T-cell (primary cell): ENCODE results near the gene CHFR. TPM values are rescaled to one million over a fixed set of nuclear protein-coding genes. Genes with fewer than 3 reads are reported as not detected.
"Not testable (repeated sequence)": the region's sequence is repeated elsewhere in the genome, so short reads cannot be mapped to it uniquely, and the experiment has no call there.

Source experiments
- ATAC-seq, 4 experiments: fragments of 200-7000 bp in 3 of 4; fragments of 150-1000 bp in 1 of 4; cut with Tn5 transposase; replicated peaks in 1 of 4; 1 replicate in 3 of 4; 2 replicates in 1 of 4; pipeline ENCODE4 v1.10.0; 2021; ENCODE audit warnings: moderate library complexity in 3 of 4, mild to moderate bottlenecking in 2 of 4, moderate number of reproducible peaks in 1 of 4
- CTCF ChIA-PET, 2 donors: fragments of 300-600 bp; sonication (Branson Sonifier 250); formaldehyde crosslinking; loops; one replicate each; lab custom pipeline; 2022; ENCODE audit warnings: antibody characterized with exemption in 2 of 2; lab: Charles Lee
- POLR2A ChIA-PET, 2 donors: fragments of 300-600 bp; sonication (Branson Sonifier 250); formaldehyde crosslinking; loops; one replicate each; lab custom pipeline; 2022; ENCODE audit warnings: antibody characterized with exemption in 2 of 2; lab: Charles Lee
- DNase-seq, 35 experiments: peaks; one replicate each; pipeline versions ENCODE4 v3.0.0 to v3.0.0-alpha.2; 2013 to 2023
- H3K27ac ChIP-seq: one replicate; pipeline ENCODE4 v1.5.1; 2013; ENCODE audit warnings: low read length
- H3K27me3 ChIP-seq, 2 experiments: replicated peaks in 1 of 2; 1 replicate in 1 of 2; 2 replicates in 1 of 2; pipeline versions ENCODE4 v1.6.1 to v1.7.0; 2013; ENCODE audit warnings: low read length in 1 of 2, mixed read lengths in 1 of 2; ENCODE audit not compliant: control insufficient read depth in 2 of 2, insufficient read depth in 2 of 2; ENCODE audit errors: extremely low read depth in 1 of 2
- H3K36me3 ChIP-seq, 2 donors: 1 replicate in 1 of 2; 2 replicates in 1 of 2; pipeline versions ENCODE4 v1.6.1 to v1.7.0; 2013; ENCODE audit warnings: low read length in 1 of 2; ENCODE audit not compliant: control insufficient read depth in 2 of 2, insufficient read depth in 1 of 2; ENCODE audit errors: extremely low read depth in 1 of 2
- H3K4me1 ChIP-seq, 2 experiments: 1 replicate in 1 of 2; 2 replicates in 1 of 2; pipeline versions ENCODE4 v1.6.1 to v1.7.0; 2013; ENCODE audit warnings: low read length in 2 of 2, mixed read lengths in 1 of 2; ENCODE audit not compliant: insufficient read depth in 2 of 2, control insufficient read depth in 1 of 2; ENCODE audit errors: extremely low read depth in 1 of 2
- H3K4me3 ChIP-seq, 2 donors: 1 replicate in 1 of 2; 2 replicates in 1 of 2; pipeline versions ENCODE4 v1.5.1 to v1.7.0; 2013; ENCODE audit warnings: mild to moderate bottlenecking in 2 of 2, low read length in 1 of 2, moderate library complexity in 1 of 2; ENCODE audit not compliant: control insufficient read depth in 1 of 2; ENCODE audit errors: extremely low read depth in 1 of 2
- H3K9me3 ChIP-seq: 2 replicates; pipeline ENCODE4 v1.7.0; 2013
- H3K27ac Mint-ChIP-seq, 2 donors: one replicate each; pipeline ENCODE4 v1.8.0; 2020 to 2021; ENCODE audit warnings: mild to moderate bottlenecking in 2 of 2, mixed read lengths in 2 of 2
- H3K27me3 Mint-ChIP-seq, 2 donors: one replicate each; pipeline ENCODE4 v1.8.0; 2021 to 2022; ENCODE audit warnings: mixed read lengths in 2 of 2
- H3K36me3 Mint-ChIP-seq: one replicate; pipeline ENCODE4 v1.8.0; 2021; ENCODE audit warnings: mixed read lengths
- H3K4me1 Mint-ChIP-seq, 3 donors: one replicate each; pipeline ENCODE4 v1.8.0; 2020 to 2022; ENCODE audit warnings: mixed read lengths in 3 of 3, mild to moderate bottlenecking in 1 of 3
- H3K4me3 Mint-ChIP-seq, 3 donors: one replicate each; pipeline ENCODE4 v1.8.0; 2020 to 2022; ENCODE audit warnings: mild to moderate bottlenecking in 3 of 3, mixed read lengths in 3 of 3, moderate library complexity in 3 of 3
- H3K9me3 Mint-ChIP-seq, 3 donors: one replicate each; pipeline ENCODE4 v1.8.0; 2020 to 2022; ENCODE audit warnings: mixed read lengths in 3 of 3
- WGBS: methylation state at CpG from one replicate; pipeline ENCODE4 v1.1.5; 2013; ENCODE audit warnings: missing lambda C conversion rate; ENCODE audit not compliant: insufficient coverage; 5-methylcytosine and 5-hydroxymethylcytosine counted together
- total RNA-seq, 35 experiments: library from RNA in 6 of 35; stranded (reverse) in 6 of 35; fragments of 120-200 nt in 1 of 35; gene quantifications; one replicate each; pipeline versions ENCODE4 v1.2.1 to v1.2.4 and lab custom pipeline; 2013 to 2026

Gene CHFR
- total RNA-seq, 5 donors from 2014 or later (not counting 1 experiment from before 2014, with no cell fraction given): 84.2 to 107 (median 86.0) TPM

DNA sequence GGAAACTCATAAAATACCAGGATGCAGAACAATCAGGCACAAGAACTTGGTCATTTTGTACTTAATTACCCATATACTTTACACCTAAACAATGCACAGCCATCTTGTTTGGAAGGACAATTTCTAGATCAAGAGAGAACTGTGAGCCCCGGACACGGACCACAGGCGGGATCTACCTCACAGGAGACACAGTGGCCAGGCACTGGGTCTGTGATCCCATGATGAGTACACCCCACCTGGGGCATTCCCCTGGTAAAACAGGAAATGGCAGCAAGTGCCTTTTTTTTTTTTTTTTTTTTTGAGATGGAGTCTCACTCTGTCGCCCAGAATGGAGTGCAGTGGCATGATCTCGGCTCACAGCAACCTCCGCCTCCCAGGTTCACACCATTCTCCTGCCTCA lies 74.0 kb downstream of the CHFR start:
- no peak overlapping the region for H3K4me3 Mint-ChIP-seq
- Histone ChIP-seq H3K27ac (no peak overlapping the region), H3K4me3 (no peak overlapping the region), H3K4me1 (peaks cover 0 to 16% of the 10 kb centered on the region in 2 experiments), H3K36me3 (peaks cover 37 to 54% of the 10 kb centered on the region in 2 donors), H3K9me3 (no peaks in the 10 kb centered on the region), H3K27me3 (no peaks in the 10 kb centered on the region)
- H3K9me3 Mint-ChIP-seq: no peaks in the 10 kb centered on the region
- ATAC-seq (no peak), DNase-seq (no peak)
- no peaks in the 10 kb centered on the region for H3K27me3 Mint-ChIP-seq
- ChIA-PET POLR2A (no interaction called here), CTCF (no interaction called here)
- peaks cover 37% of the 10 kb centered on the region for H3K36me3 Mint-ChIP-seq
- H3K4me1 Mint-ChIP-seq: peaks cover 5 to 23% (median 19%) of the 10 kb centered on the region in 3 donors
- H3K27ac Mint-ChIP-seq: no peak overlapping the region
- no CpG with 5 or more reads among the region's 6 CpGs for WGBS

DNA sequence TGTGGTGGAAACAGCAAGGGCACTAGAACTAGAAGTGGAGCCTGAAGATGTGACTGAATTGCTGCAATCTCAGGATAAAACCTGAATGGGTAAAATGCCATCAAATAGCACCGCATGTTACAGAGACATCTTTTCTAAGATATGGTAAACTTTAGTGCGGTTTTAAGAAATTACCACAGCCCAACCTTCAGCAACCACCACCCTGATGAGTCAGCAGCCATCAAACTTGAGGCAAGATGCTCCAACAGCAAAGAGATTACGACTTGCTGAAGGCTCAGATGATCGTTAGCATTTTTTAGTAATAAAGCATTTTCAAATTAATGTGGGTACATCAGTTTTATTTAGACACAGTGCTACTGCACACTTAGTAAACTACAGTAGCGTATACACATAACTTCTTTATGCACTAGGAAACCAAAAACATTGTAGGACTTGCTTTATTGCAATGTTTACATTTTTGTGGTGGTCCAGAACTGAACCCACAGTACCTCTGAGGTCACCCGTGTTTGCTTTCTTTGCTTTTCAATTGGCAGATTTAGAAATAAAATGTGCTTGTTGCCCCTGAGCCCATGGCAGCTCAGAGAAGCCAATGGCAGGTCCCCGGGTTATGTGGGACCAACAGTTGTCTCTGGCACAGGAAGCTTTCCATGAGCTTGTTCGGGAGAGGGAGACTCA lies 74.6 kb downstream of the CHFR start:
- Histone ChIP-seq H3K9me3 (no peaks in the 10 kb centered on the region), H3K4me1 (peaks cover 0 to 10% of the 10 kb centered on the region in 2 experiments), H3K4me3 (no peak overlapping the region), H3K36me3 (peaks cover 34 to 56% of the 10 kb centered on the region in 2 donors), H3K27ac (no peak overlapping the region), H3K27me3 (no peaks in the 10 kb centered on the region)
- Mint-ChIP-seq H3K27me3 (no peaks in the 10 kb centered on the region), H3K9me3 (no peaks in the 10 kb centered on the region), H3K27ac (peak overlapping the region; percentile 8 to 45), H3K36me3 (peaks cover 37% of the 10 kb centered on the region), H3K4me3 (no peak overlapping the region), H3K4me1 (peaks cover 5 to 19% (median 17%) of the 10 kb centered on the region in 3 donors)
- peak in 3 of 4 experiments; percentile 45 to 90 (median 56) for ATAC-seq
- ChIA-PET CTCF (no interaction called here), POLR2A (no interaction called here)
- 83% methylated on average over 2 of the region's 8 CpGs for WGBS
- DNase-seq: peak in 1 of 35 experiments; percentile 36

DNA sequence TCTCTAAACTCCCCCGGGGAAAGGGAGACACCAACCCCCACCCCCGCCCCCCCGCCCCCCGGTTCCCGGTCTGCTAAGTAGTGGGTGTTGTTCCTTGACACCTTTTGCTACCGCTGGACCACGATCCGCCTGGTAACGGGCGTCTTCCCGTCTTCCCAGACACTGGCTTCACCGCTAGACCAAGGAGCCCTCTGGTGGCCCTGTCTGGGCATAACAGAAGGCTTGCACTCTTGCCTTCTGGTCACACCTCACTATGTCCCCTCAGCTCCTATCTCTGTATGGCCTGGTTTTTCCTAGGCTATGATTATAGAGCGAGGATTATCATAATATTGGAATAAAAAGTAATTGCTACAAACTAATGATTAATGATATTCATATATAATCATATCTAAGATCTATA lies 78.0 kb downstream of the CHFR start:
- H3K9me3 ChIP-seq, POLR2A ChIA-PET, H3K4me3 Mint-ChIP-seq, H3K27me3 ChIP-seq, CTCF ChIA-PET, H3K9me3 Mint-ChIP-seq, ATAC-seq, H3K27ac Mint-ChIP-seq, H3K27ac ChIP-seq, H3K27me3 Mint-ChIP-seq, H3K4me3 ChIP-seq: not testable (repeated sequence)
- H3K36me3 ChIP-seq: peaks cover 28 to 61% of the 10 kb centered on the region in 2 donors
- H3K4me1 ChIP-seq: peaks cover 6 to 21% of the 10 kb centered on the region in 2 experiments
- Mint-ChIP-seq H3K4me1 (peaks cover 24 to 33% (median 31%) of the 10 kb centered on the region in 3 donors), H3K36me3 (peaks cover 47% of the 10 kb centered on the region)
- DNase-seq: peak in 8 of 35 experiments; percentile 2 to 18 (median 13)
- no CpG with 5 or more reads among the region's 13 CpGs for WGBS

DNA sequence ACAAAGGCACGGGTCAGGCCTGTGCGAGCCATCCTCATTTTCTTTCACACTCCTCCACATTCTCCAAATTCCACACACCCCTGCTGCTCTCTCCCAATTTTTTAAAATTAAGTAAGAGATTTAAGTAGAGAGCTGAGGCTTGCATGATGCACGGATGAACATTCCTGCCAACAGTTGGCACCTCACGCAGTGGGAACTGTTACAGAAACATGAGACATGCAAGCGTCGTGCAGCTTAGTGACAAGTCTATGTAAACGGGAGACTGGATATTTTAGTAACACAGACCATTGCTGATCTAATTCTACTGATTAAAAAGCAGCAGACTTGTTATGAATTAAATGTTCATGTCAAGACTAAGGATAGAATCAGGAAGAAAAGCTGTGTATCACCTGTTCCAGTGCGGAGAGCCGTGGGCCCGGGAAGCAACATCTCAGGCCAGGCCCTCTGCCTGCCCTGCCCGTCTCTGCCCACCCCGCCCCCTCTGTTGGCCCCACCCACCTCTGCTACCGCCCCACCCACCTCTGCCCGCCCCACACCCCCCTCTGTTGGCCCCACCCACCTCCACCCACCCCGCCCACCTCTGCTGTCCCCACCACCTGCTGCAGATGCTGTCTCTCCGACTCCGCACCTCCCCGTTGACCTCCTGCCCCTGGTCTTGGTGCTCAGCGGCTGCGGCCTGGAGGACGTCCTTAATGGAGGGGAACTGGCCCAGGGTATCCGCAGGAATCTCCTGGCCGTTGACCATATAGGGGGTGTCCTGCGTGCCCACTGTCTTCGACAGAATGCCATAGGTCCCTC lies 79.9 kb downstream of the CHFR start:
- DNase-seq (no peak), ATAC-seq (no peak)
- Histone ChIP-seq H3K4me1 (peaks cover 6 to 11% of the 10 kb centered on the region in 2 experiments), H3K9me3 (no peaks in the 10 kb centered on the region), H3K27ac (no peak overlapping the region), H3K27me3 (no peaks in the 10 kb centered on the region), H3K36me3 (peaks cover 28 to 63% of the 10 kb centered on the region in 2 donors), H3K4me3 (no peak overlapping the region)
- H3K4me3 Mint-ChIP-seq: peak overlapping the region in 1 of 3 donors; percentile 44
- ChIA-PET CTCF (interaction anchor here in 1 of 2 donors (0.6 to 1.0 kb wide), 2 partner anchors 35 to 99 kb away, joined by 3 to 4 read pairs; no protein-coding TSS in a partner anchor), POLR2A (no interaction called here)
- peaks cover 23% of the 10 kb centered on the region in 3 donors for H3K4me1 Mint-ChIP-seq
- H3K36me3 Mint-ChIP-seq: peaks cover 57% of the 10 kb centered on the region
- H3K9me3 Mint-ChIP-seq: no peaks in the 10 kb centered on the region
- no peaks in the 10 kb centered on the region for H3K27me3 Mint-ChIP-seq
- no peak overlapping the region for H3K27ac Mint-ChIP-seq
- 97% methylated on average over 11 of the region's 25 CpGs for WGBS

DNA sequence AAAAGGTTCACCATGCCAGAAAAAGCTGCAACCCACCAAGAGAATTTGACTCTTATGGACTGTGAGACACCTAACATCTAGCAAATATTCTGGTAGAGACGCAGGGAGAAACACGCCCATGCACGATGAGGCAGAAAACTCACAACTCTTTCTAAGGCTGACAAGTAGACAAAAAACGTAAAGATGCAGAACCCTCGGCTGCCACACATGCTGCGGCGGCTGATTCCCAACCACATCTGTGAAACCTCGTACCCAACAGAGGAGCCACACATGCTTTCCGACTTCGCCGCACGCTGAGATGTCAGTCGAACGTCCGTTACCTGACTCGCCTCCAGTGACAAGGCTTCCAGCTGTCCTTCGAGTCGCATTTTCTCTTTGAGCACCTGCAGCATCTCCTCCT lies 80.5 kb downstream of the CHFR start:
- DNase-seq (peak in 6 of 35 experiments; percentile 3 to 27 (median 8)), ATAC-seq (peak in 2 of 4 experiments; percentile 33 to 44)
- peaks cover 6 to 11% of the 10 kb centered on the region in 2 experiments for H3K4me1 ChIP-seq
- no peaks in the 10 kb centered on the region for H3K27me3 ChIP-seq
- Mint-ChIP-seq H3K36me3 (peaks cover 53% of the 10 kb centered on the region), H3K27ac (no peak overlapping the region), H3K4me3 (peak overlapping the region in 1 of 3 donors; percentile 44), H3K4me1 (peaks cover 19% of the 10 kb centered on the region in 3 donors), H3K27me3 (no peaks in the 10 kb centered on the region), H3K9me3 (no peaks in the 10 kb centered on the region)
- WGBS: 46% methylated on average over 17 of the region's 18 CpGs
- no peaks in the 10 kb centered on the region for H3K9me3 ChIP-seq
- H3K27ac ChIP-seq: no peak overlapping the region
- peaks cover 28 to 63% of the 10 kb centered on the region in 2 donors for H3K36me3 ChIP-seq
- CTCF ChIA-PET: no interaction called here
- no peak overlapping the region for H3K4me3 ChIP-seq
- POLR2A ChIA-PET: no interaction called here

GRCh38 chr12:132804426-132804861 lies 83.0 kb downstream of the CHFR start:
- peaks cover 36 to 80% of the 10 kb centered on the region in 2 donors for H3K36me3 ChIP-seq
- peaks cover 55% of the 10 kb centered on the region for H3K36me3 Mint-ChIP-seq
- H3K4me1 Mint-ChIP-seq: peaks cover 16 to 19% (median 19%) of the 10 kb centered on the region in 3 donors
- H3K27ac ChIP-seq: no peak overlapping the region
- ChIA-PET CTCF (no interaction called here), POLR2A (no interaction called here)
- WGBS: 95% methylated on average over 13 of the region's 16 CpGs
- no peaks in the 10 kb centered on the region for H3K9me3 Mint-ChIP-seq
- no peak overlapping the region for H3K4me3 Mint-ChIP-seq
- H3K27me3 Mint-ChIP-seq: no peaks in the 10 kb centered on the region
- H3K9me3 ChIP-seq: no peaks in the 10 kb centered on the region
- H3K27me3 ChIP-seq: no peaks in the 10 kb centered on the region
- ATAC-seq: no peak
- no peak overlapping the region for H3K4me3 ChIP-seq
- no peak for DNase-seq
- H3K4me1 ChIP-seq: peaks cover 6 to 11% of the 10 kb centered on the region in 2 experiments
- no peak overlapping the region for H3K27ac Mint-ChIP-seq
